Vagina (tissue), 2 donors: ENCODE results near the gene SRR. TPM values are rescaled to one million over a fixed set of nuclear protein-coding genes. Genes with fewer than 3 reads are reported as not detected.
A peak's percentile ranks its signal among the peaks of the same experiment; 100 is the strongest.

Experiments used
- DNase-seq, 2 donors: peaks; one replicate each; pipeline ENCODE4 v3.0.0-alpha.2; 2017; ENCODE audit errors: extremely low spot score in 2 of 2
- H3K27ac ChIP-seq: fragments of 200-600 bp; sonication (generic); one replicate; pipeline ENCODE4 v1.5.1; 2019
- H3K27me3 ChIP-seq: fragments of 200-600 bp; sonication (generic); one replicate; pipeline ENCODE4 v1.5.1; 2019
- H3K36me3 ChIP-seq, 2 donors: fragments of 200-600 bp; sonication (generic); one replicate each; pipeline ENCODE4 v1.5.1; 2017 to 2019
- H3K4me1 ChIP-seq: fragments of 200-600 bp; sonication (generic); one replicate; pipeline ENCODE4 v1.5.1; 2019
- H3K4me3 ChIP-seq, 2 donors: fragments of 200-600 bp; sonication (generic); 1 replicate in 1 of 2; 2 replicates in 1 of 2; pipeline ENCODE4 v1.5.1; 2016 to 2019
- H3K9me3 ChIP-seq: fragments of 200-600 bp; sonication (generic); one replicate; pipeline ENCODE4 v1.5.1; 2019
- CTCF ChIP-seq, 3 experiments: fragments of 450-650 bp in 2 of 3; fragments of 200-600 bp in 1 of 3; sonication (generic) in 1 of 3; IDR thresholded peaks; one replicate each; pipeline ENCODE4 v1.5.1; 2017 to 2019; ENCODE audit warnings: antibody characterized with exemption in 3 of 3, mild to moderate bottlenecking in 2 of 3, moderate library complexity in 2 of 3
- POLR2A ChIP-seq, 2 donors: fragments of 450-650 bp; IDR thresholded peaks; one replicate each; pipeline ENCODE4 v1.6.1; 2017; ENCODE audit warnings: antibody characterized with exemption in 2 of 2, mild to moderate bottlenecking in 2 of 2, moderate library complexity in 2 of 2
- POLR2AphosphoS5 ChIP-seq, 2 donors: sonication (generic); formaldehyde crosslinking; IDR thresholded peaks; one replicate each; pipeline ENCODE4 v1.9.0; 2017; ENCODE audit warnings: antibody characterized with exemption in 2 of 2, mild to moderate bottlenecking in 2 of 2, low read depth in 1 of 2; ENCODE audit not compliant: insufficient read depth in 1 of 2
- intact Hi-C: fragments of 100-400 bp; cut with DNase I; formaldehyde crosslinking; loops from one replicate; pipeline ENCODE4 v1.15.1; 2023
- total RNA-seq: library from RNA; depleted of rRNA; stranded (reverse); fragments of >200 nt; gene quantifications from one replicate; pipeline ENCODE4 v1.2.3, GENCODE V29; 2016

The SRR gene
- total RNA-seq, 1 donor from 2014 or later = 13.5 TPM

DNA sequence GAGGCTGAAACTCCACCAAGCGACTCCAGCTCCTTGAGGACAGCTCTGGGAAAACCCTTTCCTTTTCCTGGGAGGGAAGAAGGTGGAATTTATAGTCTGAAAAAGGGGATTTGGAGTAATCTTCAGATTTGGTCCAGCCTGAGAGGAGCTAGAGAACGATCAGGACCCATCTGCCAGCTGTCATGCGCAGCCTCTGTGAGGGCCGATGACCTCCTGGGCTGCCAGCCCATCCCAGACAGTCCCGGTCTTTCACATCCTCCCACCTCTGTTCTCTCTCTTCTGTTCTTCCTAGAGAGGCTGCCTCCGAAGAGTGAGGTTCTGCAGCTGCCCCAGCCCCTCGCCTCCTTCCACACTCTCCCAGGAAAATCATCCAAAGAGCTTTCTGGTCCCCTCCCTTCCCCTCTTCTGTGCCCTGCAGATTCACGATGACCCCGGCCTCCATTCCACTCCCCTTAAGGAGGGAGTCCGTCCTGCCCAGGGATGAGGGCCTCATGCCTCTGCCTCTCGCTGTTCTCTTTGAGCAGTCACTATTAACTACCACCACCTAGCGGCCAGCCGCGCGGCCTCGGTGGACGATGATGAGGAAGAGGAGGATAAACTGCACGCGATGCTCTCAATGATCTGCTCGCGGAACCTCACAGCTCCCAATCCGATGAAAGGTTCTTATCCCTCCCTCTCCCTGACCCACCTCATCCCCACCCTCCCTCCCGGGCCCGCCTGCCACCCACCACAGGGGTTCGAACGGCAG lies 63.2 kb downstream of the SRR start:
- Histone ChIP-seq H3K9me3 (no peaks in the 10 kb centered on the region), H3K4me3 (no peak overlapping the region), H3K27me3 (no peaks in the 10 kb centered on the region), H3K4me1 (no peaks in the 10 kb centered on the region), H3K36me3 (peaks cover 0 to 23% of the 10 kb centered on the region in 2 donors), H3K27ac (no peak overlapping the region)
- DNase-seq = no peak
- TF ChIP-seq POLR2A (IDR thresholded peaks at IDR 0.05) = no peak
- peak in 1 of 2 donors; percentile 18 for TF ChIP-seq POLR2AphosphoS5 (IDR thresholded peaks at IDR 0.05; ENCODE audit: insufficient read depth in 1 of 2, low read depth in 1 of 2)
- intact Hi-C loops = no loop called here

- Histone ChIP-seq H3K36me3 (peaks cover 0 to 13% of the 10 kb centered on the region in 2 donors), H3K27me3 (no peaks in the 10 kb centered on the region), H3K9me3 (no peaks in the 10 kb centered on the region), H3K4me1 (no peaks in the 10 kb centered on the region), H3K4me3 (no peak overlapping the region), H3K27ac (peak overlapping the region; percentile 53)
- TF ChIP-seq CTCF (IDR thresholded peaks at IDR 0.05) (no peak), POLR2A (IDR thresholded peaks at IDR 0.05) (no peak), POLR2AphosphoS5 (IDR thresholded peaks at IDR 0.05; ENCODE audit: insufficient read depth in 1 of 2, low read depth in 1 of 2) (no peak)
- intact Hi-C loops = no loop called here
- no peak for DNase-seq
Measured at GRCh38 chr17:2368359-2368758, 64.6 kb downstream of the SRR start.

GRCh38 chr17:2369039-2369438 lies 65.3 kb downstream of the SRR start:
- Histone ChIP-seq H3K4me1 (no peaks in the 10 kb centered on the region), H3K9me3 (no peaks in the 10 kb centered on the region), H3K4me3 (no peak overlapping the region), H3K27ac (peak overlapping the region; percentile 53), H3K27me3 (no peaks in the 10 kb centered on the region), H3K36me3 (peaks cover 0 to 7% of the 10 kb centered on the region in 2 donors)
- no peak for DNase-seq
- intact Hi-C loops = no loop called here
- TF ChIP-seq POLR2A (IDR thresholded peaks at IDR 0.05) (no peak), POLR2AphosphoS5 (IDR thresholded peaks at IDR 0.05; ENCODE audit: insufficient read depth in 1 of 2, low read depth in 1 of 2) (no peak), CTCF (IDR thresholded peaks at IDR 0.05) (no peak)

DNA sequence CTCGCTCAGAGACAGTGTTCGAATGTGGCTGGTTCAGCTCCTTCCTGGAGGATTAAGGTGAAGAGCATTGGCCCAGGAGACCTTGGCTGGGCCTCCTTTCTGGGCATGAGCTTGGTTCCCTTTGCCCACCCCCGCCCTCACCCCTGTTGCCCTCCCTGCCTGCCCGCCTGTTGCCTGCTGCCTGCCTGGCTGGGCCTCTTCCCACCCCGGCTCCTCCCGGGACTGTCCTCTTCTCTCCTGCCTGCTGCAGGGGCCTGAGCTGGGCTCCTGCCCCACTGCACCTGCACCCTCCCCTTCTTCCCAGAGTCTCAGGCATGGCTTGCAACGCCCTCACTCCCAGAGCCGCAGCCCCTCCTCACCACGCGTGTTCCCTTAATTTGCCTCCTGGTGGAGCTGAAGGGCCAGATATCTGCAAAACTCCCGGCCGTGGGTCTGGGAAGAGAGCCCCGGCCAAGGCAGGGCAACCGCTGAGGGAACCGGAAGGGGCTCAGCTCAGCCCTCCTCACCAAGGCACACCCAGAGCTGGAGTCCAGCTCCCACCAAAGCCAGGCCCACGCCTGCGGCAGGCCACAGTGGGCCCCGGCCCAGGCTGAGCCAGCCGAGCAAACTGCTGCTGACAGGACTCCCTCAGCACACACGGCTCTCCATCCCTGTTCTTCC lies 65.9 kb downstream of the SRR start:
- no peaks in the 10 kb centered on the region for H3K27me3 ChIP-seq
- no peaks in the 10 kb centered on the region for H3K4me1 ChIP-seq
- no peak overlapping the region for H3K4me3 ChIP-seq
- H3K36me3 ChIP-seq = peaks cover 0 to 11% of the 10 kb centered on the region in 2 donors
- DNase-seq = no peak
- intact Hi-C loops = no loop called here
- peak overlapping the region; percentile 21 for H3K27ac ChIP-seq
- H3K9me3 ChIP-seq = no peaks in the 10 kb centered on the region
- no peak for TF ChIP-seq POLR2AphosphoS5 (IDR thresholded peaks at IDR 0.05; ENCODE audit: insufficient read depth in 1 of 2, low read depth in 1 of 2)
- TF ChIP-seq POLR2A (IDR thresholded peaks at IDR 0.05) = no peak

- H3K27me3 ChIP-seq = no peaks in the 10 kb centered on the region
- H3K9me3 ChIP-seq = no peaks in the 10 kb centered on the region
- no peaks in the 10 kb centered on the region for H3K4me1 ChIP-seq
- no peak overlapping the region for H3K4me3 ChIP-seq
- DNase-seq = no peak
- intact Hi-C loops = no loop called here
- no peak for TF ChIP-seq POLR2AphosphoS5 (IDR thresholded peaks at IDR 0.05; ENCODE audit: insufficient read depth in 1 of 2, low read depth in 1 of 2)
- no peak for TF ChIP-seq CTCF (IDR thresholded peaks at IDR 0.05)
- no peak for TF ChIP-seq POLR2A (IDR thresholded peaks at IDR 0.05)
- H3K36me3 ChIP-seq = peaks cover 0 to 16% of the 10 kb centered on the region in 2 donors
- H3K27ac ChIP-seq = peak overlapping the region; percentile 21
Measured at GRCh38 chr17:2370211-2370589, 66.5 kb downstream of the SRR start.
